Ovary (tissue), 9 donors: ENCODE measurements around the gene RAET1G. TPM values are rescaled to one million over a fixed set of nuclear protein-coding genes. Genes with fewer than 3 reads are reported as not detected.

Source experiments
- DNase-seq, 5 donors: peaks; one replicate each; pipeline ENCODE4 v3.0.0-alpha.2; 2019 to 2020
- H3K27ac ChIP-seq, 2 donors: fragments of 200-600 bp; one replicate each; pipeline versions ENCODE4 v1.5.1 to v1.8.0; 2019 to 2022
- H3K27me3 ChIP-seq: fragments of 200-600 bp; one replicate; pipeline ENCODE4 v1.8.0; 2022
- H3K36me3 ChIP-seq: fragments of 200-600 bp; sonication (generic); one replicate; pipeline ENCODE4 v1.5.1; 2019
- H3K4me1 ChIP-seq: one replicate; pipeline ENCODE4 v1.8.1; 2013; ENCODE audit warnings: mild to moderate bottlenecking, moderate library complexity; ENCODE audit not compliant: insufficient read depth
- H3K4me3 ChIP-seq: fragments of 200-600 bp; sonication (generic); one replicate; pipeline ENCODE4 v1.5.1; 2017
- H3K9me3 ChIP-seq, 2 donors: fragments of 200-600 bp in 1 of 2; sonication (generic) in 1 of 2; one replicate each; pipeline versions ENCODE4 v1.5.1 to v1.8.1; 2013 to 2019; ENCODE audit warnings: mild to moderate bottlenecking in 1 of 2, moderate library complexity in 1 of 2
- EP300 ChIP-seq: sonication (generic); formaldehyde crosslinking; IDR thresholded peaks from one replicate; pipeline ENCODE4 v1.6.1; 2017; ENCODE audit warnings: antibody characterized with exemption
- POLR2A ChIP-seq: fragments of 450-650 bp; IDR thresholded peaks from one replicate; pipeline ENCODE4 v1.6.1; 2017; ENCODE audit warnings: antibody characterized with exemption, mild to moderate bottlenecking, moderate library complexity
- WGBS, 3 donors: extraction: QIAGEN DNeasy Blood & Tissue Kit in 1 of 3; methylation state at CpG; one replicate each; pipeline versions ENCODE4 v1.1.5 to v1.1.7; 2013 to 2017; 5-methylcytosine and 5-hydroxymethylcytosine counted together
- intact Hi-C, 4 donors: fragments of 100-400 bp; cut with DNase I; formaldehyde crosslinking; loops; one replicate each; pipeline versions ENCODE4 v1.11.0 to v1.15.1; 2022 to 2023
- polyA plus RNA-seq, 2 donors: library from polyadenylated mRNA; stranded (reverse); fragments of 200-250 nt in 1 of 2; fragments of 350-450 nt in 1 of 2; fragmentation: Illumina TruSeq in 1 of 2; extraction: RNeasy Lipid Tissue Mini Kit (QIAGEN cat#74804) in 1 of 2; gene quantifications; one replicate each; pipeline ENCODE4 v1.2.3, GENCODE V29; 2013 to 2014
- total RNA-seq, 7 donors: library from RNA; depleted of rRNA in 2 of 7; stranded (reverse); fragments of >200 nt in 2 of 7; fragmentation: NEBNext Ultra II Directional in 3 of 7; extraction: Animal tissue kit (Norgen Biotek cat#: 25700) in 3 of 7; gene quantifications; one replicate each; pipeline versions ENCODE4 v1.1.0 to v1.2.4, GENCODE V29; 2016 to 2023
- TF ChIP-seq, protein P1 (sequence below), 3 donors: fragments of 450-650 bp in 2 of 3; fragments of 200-600 bp in 1 of 3; IDR thresholded peaks; one replicate each; pipeline versions ENCODE4 v1.5.1 to v1.8.0; 2016 to 2022; ENCODE audit warnings: antibody characterized with exemption in 3 of 3, mild to moderate bottlenecking in 1 of 3
- donor health status: DM: no; HTN: no; CAD: no; lungs with moderate emphysema.
- donor health status: DM: no; HTN: no; CAD: no.
- donor health status: Bipolar disorder and iron deficiency.
- donor health status: DM: yes; HTN: yes; CAD: no.
- donor health status: DM: no; HTN: no; CAD: no.
- donor health status: DM: yes; HTN: yes; CAD: no.

RAET1G gene
- total and polyA plus RNA-seq, 9 donors, result 0.42 to 1.5 (median 0.77) TPM; not detected in 1

DNA sequence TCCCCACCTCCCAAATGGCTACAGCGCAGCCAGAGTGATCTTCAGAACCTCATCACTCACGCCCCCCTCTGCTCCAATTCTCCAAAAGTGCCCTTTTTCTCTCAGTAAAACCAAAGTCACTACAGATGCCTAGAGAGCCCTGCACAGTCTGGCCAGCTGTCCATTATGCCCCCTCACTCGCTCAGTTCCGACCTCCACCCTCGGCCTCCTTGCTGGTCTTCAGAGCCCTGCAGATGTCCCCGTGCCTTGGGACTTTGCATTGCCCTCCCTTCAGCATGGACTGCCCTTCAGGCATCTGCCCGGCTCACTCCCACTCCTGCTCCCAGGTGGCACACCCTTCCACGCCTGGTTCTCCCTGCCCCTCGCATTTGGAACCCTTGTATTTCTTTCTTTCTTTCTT, 24.0 kb downstream of the RAET1G start:
- intact Hi-C loops, result no loop called here
- H3K27ac ChIP-seq, result no peak overlapping the region
- peak in 1 of 5 donors; percentile 30 for DNase-seq
- TF ChIP-seq POLR2A, result no peak
- TF ChIP-seq EP300, result no peak
- TF ChIP-seq, protein P1, sequence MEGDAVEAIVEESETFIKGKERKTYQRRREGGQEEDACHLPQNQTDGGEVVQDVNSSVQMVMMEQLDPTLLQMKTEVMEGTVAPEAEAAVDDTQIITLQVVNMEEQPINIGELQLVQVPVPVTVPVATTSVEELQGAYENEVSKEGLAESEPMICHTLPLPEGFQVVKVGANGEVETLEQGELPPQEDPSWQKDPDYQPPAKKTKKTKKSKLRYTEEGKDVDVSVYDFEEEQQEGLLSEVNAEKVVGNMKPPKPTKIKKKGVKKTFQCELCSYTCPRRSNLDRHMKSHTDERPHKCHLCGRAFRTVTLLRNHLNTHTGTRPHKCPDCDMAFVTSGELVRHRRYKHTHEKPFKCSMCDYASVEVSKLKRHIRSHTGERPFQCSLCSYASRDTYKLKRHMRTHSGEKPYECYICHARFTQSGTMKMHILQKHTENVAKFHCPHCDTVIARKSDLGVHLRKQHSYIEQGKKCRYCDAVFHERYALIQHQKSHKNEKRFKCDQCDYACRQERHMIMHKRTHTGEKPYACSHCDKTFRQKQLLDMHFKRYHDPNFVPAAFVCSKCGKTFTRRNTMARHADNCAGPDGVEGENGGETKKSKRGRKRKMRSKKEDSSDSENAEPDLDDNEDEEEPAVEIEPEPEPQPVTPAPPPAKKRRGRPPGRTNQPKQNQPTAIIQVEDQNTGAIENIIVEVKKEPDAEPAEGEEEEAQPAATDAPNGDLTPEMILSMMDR (IDR thresholded peaks at IDR 0.05), result no peak
- peaks cover 20% of the 10 kb centered on the region for H3K4me1 ChIP-seq
- H3K36me3 ChIP-seq, result no peaks in the 10 kb centered on the region
- WGBS, 3 donors, result 94 to 98% (median 95%) methylated on average over 9 of the region's 9 CpGs
- H3K9me3 ChIP-seq, result no peaks in the 10 kb centered on the region
- H3K4me3 ChIP-seq, result no peak overlapping the region
- H3K27me3 ChIP-seq, result no peaks in the 10 kb centered on the region

GRCh38 chr6:149897855-149898744, 24.8 kb downstream of the RAET1G start, which contains the start of gene RAET1E:
Gene RAET1E, minus strand, starts transcription at chr6:149898113. Its CDS starts 7,212 bp downstream, at chr6:149890901.
- H3K27ac ChIP-seq, result peak within 1 kb of the TSS; percentile 30 to 66
- TF ChIP-seq POLR2A (no peak), EP300 (no peak)
- TF ChIP-seq, protein P1 (IDR thresholded peaks at IDR 0.05), result no peak
- WGBS, 3 donors, result 79 to 81% (median 81%) methylated on average over 17 of the region's 17 CpGs
- H3K4me1 ChIP-seq, result peaks cover 20% of the 10 kb centered on the region
- no peaks in the 10 kb centered on the region for H3K36me3 ChIP-seq
- H3K4me3 ChIP-seq, result peak within 1 kb of the TSS; percentile 25
- DNase-seq, result peak in 1 of 5 donors; percentile 31
- no peaks in the 10 kb centered on the region for H3K27me3 ChIP-seq
- H3K9me3 ChIP-seq, result no peaks in the 10 kb centered on the region
- intact Hi-C loops, result no loop called here

GRCh38 chr6:149897015-149897697, 25.8 kb downstream of the RAET1G start:
- intact Hi-C loops, result no loop called here
- no peaks in the 10 kb centered on the region for H3K36me3 ChIP-seq
- peak overlapping the region; percentile 25 for H3K4me3 ChIP-seq
- H3K27ac ChIP-seq, result peak overlapping the region; percentile 30 to 66
- no peak for TF ChIP-seq EP300
- TF ChIP-seq POLR2A, result no peak
- TF ChIP-seq, protein P1 (IDR thresholded peaks at IDR 0.05), result no peak
- H3K4me1 ChIP-seq, result peaks cover 20% of the 10 kb centered on the region
- 11 to 16% (median 15%) methylated on average over 13 of the region's 13 CpGs for WGBS, 3 donors
- DNase-seq, result peak; percentile 85 to 94 (median 91)
- H3K9me3 ChIP-seq, result no peaks in the 10 kb centered on the region
- no peaks in the 10 kb centered on the region for H3K27me3 ChIP-seq

DNA sequence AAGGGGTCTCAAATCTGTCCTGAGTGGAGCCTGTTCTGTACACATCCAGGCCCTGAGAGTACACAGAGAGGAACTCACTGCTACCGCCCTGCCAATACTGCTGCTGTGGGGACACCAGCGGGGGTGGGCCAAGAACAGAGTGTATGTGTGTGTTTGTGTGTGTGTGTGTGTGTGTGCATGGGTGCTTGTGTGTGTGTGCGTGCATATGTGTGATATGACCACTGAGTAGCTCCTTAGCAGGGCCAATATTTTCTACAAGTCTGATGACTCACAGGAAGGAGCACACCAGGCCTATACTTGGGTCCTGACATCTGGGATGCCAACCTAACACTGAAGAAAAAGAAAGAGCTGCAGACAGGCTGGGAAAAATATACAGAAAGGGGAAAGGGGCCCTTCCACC, 26.4 kb downstream of the RAET1G start:
- peak in 1 of 5 donors; percentile 29 for DNase-seq
- H3K4me3 ChIP-seq, result no peak overlapping the region

More for the DNA sequence above, 26.4 kb downstream of the RAET1G start:
- H3K27me3 ChIP-seq, result no peaks in the 10 kb centered on the region
- peaks cover 20% of the 10 kb centered on the region for H3K4me1 ChIP-seq
- WGBS, 3 donors, result 90 to 97% (median 95%) methylated on average over 3 of the region's 3 CpGs
- intact Hi-C loops, result no loop called here
- no peaks in the 10 kb centered on the region for H3K36me3 ChIP-seq
- TF ChIP-seq EP300 (no peak), POLR2A (no peak)
- TF ChIP-seq, protein P1 (IDR thresholded peaks at IDR 0.05), result no peak
- no peaks in the 10 kb centered on the region for H3K9me3 ChIP-seq
- H3K27ac ChIP-seq, result peak overlapping the region in 1 of 2 donors; percentile 66
